Kidney epithelial cell (primary cell): Measurements from ENCODE around the gene PLA2G4E. TPM values are rescaled to one million over a fixed set of nuclear protein-coding genes. Genes with fewer than 3 reads are reported as not detected.

Experiments
- DNase-seq: peaks from one replicate; pipeline ENCODE4 v3.0.0-alpha.2; 2010; ENCODE audit warnings: low read depth
- H3K27me3 ChIP-seq: 2 replicates; pipeline ENCODE4 v1.6.0; 2011; ENCODE audit warnings: low read length; ENCODE audit not compliant: control insufficient read depth, insufficient read depth
- H3K36me3 ChIP-seq: 2 replicates; pipeline ENCODE4 v1.5.1; 2011; ENCODE audit warnings: low read length; ENCODE audit not compliant: control insufficient read depth, insufficient read depth
- H3K4me3 ChIP-seq: 2 replicates; pipeline ENCODE4 v1.5.1; 2011; ENCODE audit warnings: low read depth, mild to moderate bottlenecking, control low read depth, low read length
- CTCF ChIP-seq: IDR thresholded peaks from 2 replicates; pipeline ENCODE4 v1.5.1; 2011; ENCODE audit warnings: mild to moderate bottlenecking, moderate library complexity, low read length, control low read depth, inconsistent platforms; ENCODE audit not compliant: insufficient read depth, poor library complexity, severe bottlenecking
- total RNA-seq: library from RNA; depleted of rRNA; stranded (reverse); fragments of >200 nt; gene quantifications from 2 replicates; pipeline ENCODE4 v1.2.3, GENCODE V29; 2015

PLA2G4E gene
- total RNA-seq, 1 donor from 2014 or later, result not detected

- TF ChIP-seq CTCF, result no peak
- no peak for DNase-seq
- no peak overlapping the region for H3K4me3 ChIP-seq
- H3K36me3 ChIP-seq, result peaks cover 1% of the 10 kb centered on the region
- no peaks in the 10 kb centered on the region for H3K27me3 ChIP-seq
These were observed 86.0 kb downstream of the PLA2G4E start for GRCh38 chr15:41934843-41935242.

- Histone ChIP-seq H3K27me3 (no peaks in the 10 kb centered on the region), H3K36me3 (peaks cover 1% of the 10 kb centered on the region), H3K4me3 (no peak overlapping the region)
- TF ChIP-seq CTCF, result no peak
- DNase-seq, result no peak
These were observed 87.1 kb downstream of the PLA2G4E start for GRCh38 chr15:41933771-41934170.

GRCh38 chr15:41933326-41933725 lies 87.5 kb downstream of the PLA2G4E start:
- Histone ChIP-seq H3K36me3 (peaks cover 1% of the 10 kb centered on the region), H3K4me3 (no peak overlapping the region), H3K27me3 (no peaks in the 10 kb centered on the region)
- TF ChIP-seq CTCF, result no peak
- no peak for DNase-seq

GRCh38 chr15:41932511-41933289 lies 88.1 kb downstream of the PLA2G4E start:
- Histone ChIP-seq H3K27me3 (no peaks in the 10 kb centered on the region), H3K4me3 (no peak overlapping the region), H3K36me3 (peaks cover 1% of the 10 kb centered on the region)
- TF ChIP-seq CTCF, result no peak
- no peak for DNase-seq

- DNase-seq, result no peak
- TF ChIP-seq CTCF, result no peak
- Histone ChIP-seq H3K27me3 (no peaks in the 10 kb centered on the region), H3K36me3 (peaks cover 1% of the 10 kb centered on the region), H3K4me3 (no peak overlapping the region)
These were observed 88.7 kb downstream of the PLA2G4E start for GRCh38 chr15:41932101-41932500.

Other genes with a start within 250 kb of the PLA2G4E start
- gene MAPKBP1, start 246.6 kb downstream of the PLA2G4E start, total RNA-seq, result 11.9 and 16.5 TPM in 2 replicates
- gene JMJD7, start 192.9 kb downstream of the PLA2G4E start, total RNA-seq, result 14.0 and 16.0 TPM in 2 replicates
- gene PLA2G4B, start 182.2 kb downstream of the PLA2G4E start, total RNA-seq, result 2.3 and 3.4 TPM in 2 replicates
- 0.14 and 0.17 TPM in 2 replicates for gene SPTBN5, start 127.0 kb downstream of the PLA2G4E start, total RNA-seq
- gene EHD4, start 48.5 kb downstream of the PLA2G4E start, total RNA-seq, result 30.1 and 33.7 TPM in 2 replicates
- not detected in 2 replicates for gene PLA2G4D, start 73.5 kb upstream of the PLA2G4E start, total RNA-seq
- 0.84 and 5.2 TPM in 2 replicates for gene PLA2G4F, start 135.6 kb upstream of the PLA2G4E start, total RNA-seq
- gene VPS39, start 187.3 kb upstream of the PLA2G4E start, total RNA-seq, result 43.3 and 53.9 TPM in 2 replicates